Activated T-cell treated with anti-CD3 and anti-CD28 coated beads for 1 hour (primary cell): ENCODE measurements around the gene SMC1A.

Experiments used
- DNase-seq: peaks from one replicate; pipeline ENCODE4 v3.0.0-alpha.2; 2020; ENCODE audit warnings: low read depth

The SMC1A gene

GRCh38 chrX:53340852-53341645 is 81.4 kb downstream of the SMC1A start:
- DNase-seq, result no peak

GRCh38 chrX:53337101-53337500 is 85.4 kb downstream of the SMC1A start:
- DNase-seq, result no peak

DNA sequence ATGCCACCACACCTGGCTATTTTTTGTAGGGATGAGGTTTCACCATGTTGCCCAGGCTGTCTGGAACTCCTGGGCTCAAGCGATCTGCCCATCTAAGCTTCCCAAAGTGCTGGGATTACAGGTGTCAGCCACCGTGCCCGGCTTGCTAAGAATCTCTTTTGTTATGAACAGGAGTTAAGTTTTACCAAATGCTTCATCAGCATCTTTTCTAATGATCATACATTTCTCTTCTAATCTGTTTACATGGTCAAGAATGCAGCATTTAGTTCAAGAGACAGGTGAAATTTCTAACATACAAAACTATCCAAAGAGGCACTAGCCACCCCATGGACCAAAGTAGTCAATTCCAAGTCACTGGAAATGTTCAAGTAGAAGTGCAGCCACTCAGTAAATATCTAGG is 88.6 kb downstream of the SMC1A start:
- no peak for DNase-seq

DNA sequence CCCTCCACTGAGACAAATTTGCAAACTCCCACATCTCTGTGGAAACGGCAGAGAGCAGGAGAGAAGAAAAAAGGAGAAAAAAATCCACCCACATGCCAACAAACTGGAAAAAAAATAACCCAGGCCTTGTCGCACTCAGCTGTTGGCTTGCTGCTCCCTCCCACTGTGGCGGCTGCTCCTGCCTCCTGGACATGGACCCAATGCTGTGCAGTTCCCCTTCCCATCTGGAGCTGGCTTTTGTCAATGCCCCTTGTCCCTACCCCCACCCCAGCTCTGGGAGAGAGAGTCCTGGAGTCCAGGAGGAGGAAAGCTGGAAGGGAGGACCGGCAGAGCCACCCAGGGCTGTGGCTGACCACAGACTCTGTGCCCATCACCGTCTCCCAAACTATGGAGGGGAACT is 90.2 kb downstream of the SMC1A start:
- no peak for DNase-seq

- no peak for DNase-seq
Measured at GRCh38 chrX:53330331-53330730, 92.1 kb downstream of the SMC1A start.

DNA sequence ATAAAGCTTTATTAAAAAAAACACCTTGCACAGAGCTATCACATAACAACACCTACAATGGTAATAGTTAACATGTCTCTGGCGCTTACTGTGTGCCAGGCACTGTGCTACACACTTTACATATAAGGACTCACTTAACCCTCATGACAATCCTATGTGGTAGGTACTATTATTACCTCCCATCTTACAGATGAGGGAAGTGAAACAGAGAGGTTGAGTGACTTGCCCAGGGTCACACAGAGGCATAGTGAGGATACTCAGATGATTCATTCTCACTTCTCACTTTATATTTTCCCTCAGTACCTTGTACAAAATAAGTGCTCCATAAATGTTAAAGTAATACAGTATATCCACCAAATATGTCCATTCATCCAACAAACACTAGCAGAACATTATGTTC is 97.7 kb downstream of the SMC1A start:
- DNase-seq, result no peak
